MM.1S (cell line): ENCODE measurements around the gene BTD.

Experiments
- DNase-seq: peaks from one replicate; pipeline ENCODE4 v3.0.0-alpha.2; 2015
- H2AFZ ChIP-seq: fragments of 300-600 bp; sonication (generic); 2 replicates; pipeline ENCODE4 v1.6.0; 2016; ENCODE audit warnings: antibody characterized with exemption, low read length
- H3F3A ChIP-seq: fragments of 300-600 bp; sonication (generic); 2 replicates; pipeline ENCODE4 v1.6.1; 2016; ENCODE audit warnings: mild to moderate bottlenecking, antibody characterized with exemption, low read length, moderate library complexity, mixed read lengths; ENCODE audit not compliant: insufficient read depth
- H3K27ac ChIP-seq: fragments of 300-600 bp; sonication (generic); 2 replicates; pipeline ENCODE4 v1.5.1; 2016; ENCODE audit warnings: mild to moderate bottlenecking, low read length
- H3K27me3 ChIP-seq: fragments of 300-600 bp; sonication (generic); replicated peaks from 2 replicates; pipeline ENCODE4 v1.6.0; 2016; ENCODE audit warnings: low read length; ENCODE audit not compliant: insufficient read depth
- H3K36me3 ChIP-seq: fragments of 300-600 bp; sonication (generic); replicated peaks from 2 replicates; pipeline ENCODE4 v1.6.1; 2016; ENCODE audit warnings: mild to moderate bottlenecking, low read length, mixed read lengths; ENCODE audit not compliant: insufficient read depth
- H3K4me1 ChIP-seq: fragments of 300-600 bp; sonication (generic); 2 replicates; pipeline ENCODE4 v1.6.1; 2016; ENCODE audit warnings: low read length, mixed read lengths
- H3K4me2 ChIP-seq: fragments of 300-600 bp; sonication (generic); 2 replicates; pipeline ENCODE4 v1.6.0; 2016; ENCODE audit warnings: low read depth, low read length
- H3K4me3 ChIP-seq: fragments of 300-600 bp; sonication (generic); 2 replicates; pipeline ENCODE4 v1.5.1; 2016; ENCODE audit warnings: low read length, mixed read lengths
- H3K79me2 ChIP-seq: fragments of 300-600 bp; sonication (generic); 2 replicates; pipeline ENCODE4 v1.6.1; 2016; ENCODE audit warnings: mixed run types, low read length, mixed read lengths
- H3K9ac ChIP-seq: fragments of 300-600 bp; sonication (generic); 2 replicates; pipeline ENCODE4 v1.6.1; 2016; ENCODE audit warnings: low read length, mixed read lengths
- H3K9me2 ChIP-seq: fragments of 300-600 bp; sonication (generic); replicated peaks from 2 replicates; pipeline ENCODE4 v1.6.1; 2016; ENCODE audit warnings: mild to moderate bottlenecking, low read length, mixed read lengths; ENCODE audit not compliant: insufficient read depth
- H3K9me3 ChIP-seq: fragments of 300-600 bp; sonication (generic); replicated peaks from 2 replicates; pipeline ENCODE4 v1.6.1; 2016; ENCODE audit warnings: mild to moderate bottlenecking, low read length, mixed read lengths; ENCODE audit not compliant: insufficient read depth
- H4K20me1 ChIP-seq: fragments of 300-600 bp; sonication (generic); 2 replicates; pipeline ENCODE4 v1.6.1; 2016; ENCODE audit warnings: mild to moderate bottlenecking, low read length, moderate library complexity, mixed read lengths; ENCODE audit not compliant: insufficient read depth
- CTCF ChIP-seq: fragments of 300-600 bp; sonication (generic); IDR thresholded peaks from 2 replicates; pipeline ENCODE4 v1.5.1; 2016; ENCODE audit warnings: antibody characterized with exemption, low read length, mixed read lengths
- EZH2 ChIP-seq: fragments of 300-600 bp; sonication (generic); optimal IDR thresholded peaks from 2 replicates; pipeline ENCODE3; 2017; ENCODE audit warnings: low read depth, mild to moderate bottlenecking, antibody characterized with exemption, low read length, mixed read lengths
- EZH2phosphoT487 ChIP-seq: fragments of 300-600 bp; sonication (generic); IDR thresholded peaks from 2 replicates; pipeline ENCODE4 v1.6.1; 2018; ENCODE audit warnings: antibody characterized with exemption, low read length

The BTD gene

GRCh38 chr3:15601399-15602145 lies at the start of gene BTD, which contains the start of gene HACL1:
Gene BTD, plus strand, starts transcription at chr3:15601745. Its CDS starts 33,695 bp downstream, at chr3:15635440.
Gene HACL1, minus strand, starts transcription at chr3:15601569. Its CDS starts 106 bp downstream, at chr3:15601463.
- H3K4me1 ChIP-seq: peaks cover 8% of the 10 kb centered on the region; the same call in 1 of the 2 replicates
- no peaks in the 10 kb centered on the region for H3K27me3 ChIP-seq
- H3K27ac ChIP-seq: peak within 1 kb of the TSS; percentile 77
- H3K79me2 ChIP-seq: peaks cover 14% of the 10 kb centered on the region
- H2AFZ ChIP-seq: peak within 1 kb of the TSS; percentile 91
- H4K20me1 ChIP-seq: no peaks in the 10 kb centered on the region
- peak; percentile 29 for TF ChIP-seq CTCF
- no peak for TF ChIP-seq EZH2
- TF ChIP-seq EZH2phosphoT487: no peak
- no peaks in the 10 kb centered on the region for H3K9me3 ChIP-seq
- H3F3A ChIP-seq: peaks cover 9% of the 10 kb centered on the region; the same call in 1 of the 2 replicates
- peak; percentile 99 for DNase-seq
- peak within 1 kb of the TSS; percentile 78 for H3K9ac ChIP-seq
- H3K4me2 ChIP-seq: peak within 1 kb of the TSS; percentile 91
- peak within 1 kb of the TSS; percentile 89 for H3K4me3 ChIP-seq
- H3K36me3 ChIP-seq: no peaks in the 10 kb centered on the region
- no peaks in the 10 kb centered on the region for H3K9me2 ChIP-seq

GRCh38 chr3:15551902-15552301 lies 49.6 kb upstream of the BTD start:
- Histone ChIP-seq H3K4me2 (no peak overlapping the region), H3K9ac (no peak overlapping the region), H3K79me2 (no peaks in the 10 kb centered on the region), H2AFZ (no peak overlapping the region), H3K4me1 (peaks cover 9% of the 10 kb centered on the region), H3K27me3 (no peaks in the 10 kb centered on the region), H3K36me3 (no peaks in the 10 kb centered on the region), H3K9me2 (no peaks in the 10 kb centered on the region), H3K4me3 (no peak overlapping the region), H4K20me1 (no peaks in the 10 kb centered on the region), H3F3A (peaks cover 7% of the 10 kb centered on the region), H3K9me3 (no peaks in the 10 kb centered on the region), H3K27ac (no peak overlapping the region)
- no peak for DNase-seq
- TF ChIP-seq EZH2phosphoT487 (no peak), CTCF (no peak), EZH2 (no peak)

- Histone ChIP-seq H3F3A (peaks cover 12% of the 10 kb centered on the region), H3K27ac (no peak overlapping the region), H3K27me3 (no peaks in the 10 kb centered on the region), H4K20me1 (no peaks in the 10 kb centered on the region), H3K79me2 (no peaks in the 10 kb centered on the region), H3K9me2 (no peaks in the 10 kb centered on the region), H3K9me3 (no peaks in the 10 kb centered on the region), H3K4me2 (no peak overlapping the region), H3K9ac (no peak overlapping the region), H3K4me3 (no peak overlapping the region), H3K36me3 (no peaks in the 10 kb centered on the region), H2AFZ (no peak overlapping the region), H3K4me1 (peaks cover 17% of the 10 kb centered on the region)
- DNase-seq: no peak
- TF ChIP-seq CTCF: no peak
- TF ChIP-seq EZH2: no peak
- no peak for TF ChIP-seq EZH2phosphoT487
Measured at GRCh38 chr3:15553749-15554148, 47.8 kb upstream of the BTD start.
